ENCODE results near the gene KRTAP4-8.
"Not testable (repeated sequence)": the region's sequence is repeated elsewhere in the genome, so short reads cannot be mapped to it uniquely, and the experiment has no call there.

The KRTAP4-8 gene

DNA sequence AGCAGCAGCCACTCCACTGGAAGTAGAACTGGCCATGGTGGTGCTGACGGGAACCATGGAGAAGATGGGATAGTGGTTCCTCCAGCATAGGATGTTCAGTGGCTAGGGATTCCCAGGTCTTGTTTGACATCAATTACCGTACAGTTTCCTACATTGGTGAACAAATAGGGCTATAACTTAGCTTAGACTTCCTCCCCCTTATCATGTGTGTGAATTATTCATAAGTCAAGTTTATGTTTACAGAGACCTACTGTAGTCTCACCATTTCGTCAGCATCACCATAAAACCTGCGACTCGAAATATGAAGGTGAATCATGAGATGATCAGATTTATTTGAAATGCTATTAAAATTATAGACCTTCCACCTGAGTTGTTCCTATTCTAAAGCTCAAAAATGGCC lies 39.2 kb downstream of the KRTAP4-8 start:
- TF ChIP-seq, protein P1, sequence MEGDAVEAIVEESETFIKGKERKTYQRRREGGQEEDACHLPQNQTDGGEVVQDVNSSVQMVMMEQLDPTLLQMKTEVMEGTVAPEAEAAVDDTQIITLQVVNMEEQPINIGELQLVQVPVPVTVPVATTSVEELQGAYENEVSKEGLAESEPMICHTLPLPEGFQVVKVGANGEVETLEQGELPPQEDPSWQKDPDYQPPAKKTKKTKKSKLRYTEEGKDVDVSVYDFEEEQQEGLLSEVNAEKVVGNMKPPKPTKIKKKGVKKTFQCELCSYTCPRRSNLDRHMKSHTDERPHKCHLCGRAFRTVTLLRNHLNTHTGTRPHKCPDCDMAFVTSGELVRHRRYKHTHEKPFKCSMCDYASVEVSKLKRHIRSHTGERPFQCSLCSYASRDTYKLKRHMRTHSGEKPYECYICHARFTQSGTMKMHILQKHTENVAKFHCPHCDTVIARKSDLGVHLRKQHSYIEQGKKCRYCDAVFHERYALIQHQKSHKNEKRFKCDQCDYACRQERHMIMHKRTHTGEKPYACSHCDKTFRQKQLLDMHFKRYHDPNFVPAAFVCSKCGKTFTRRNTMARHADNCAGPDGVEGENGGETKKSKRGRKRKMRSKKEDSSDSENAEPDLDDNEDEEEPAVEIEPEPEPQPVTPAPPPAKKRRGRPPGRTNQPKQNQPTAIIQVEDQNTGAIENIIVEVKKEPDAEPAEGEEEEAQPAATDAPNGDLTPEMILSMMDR (IDR thresholded peaks at IDR 0.05; ENCODE audit: insufficient read depth, low read depth, low read length, missing control alignments), result no peak
- no peak overlapping the region for H3K4me3 ChIP-seq (ENCODE audit: low read length)
- DNase-seq (ENCODE audit: low read depth), result peak; percentile 24

DNA sequence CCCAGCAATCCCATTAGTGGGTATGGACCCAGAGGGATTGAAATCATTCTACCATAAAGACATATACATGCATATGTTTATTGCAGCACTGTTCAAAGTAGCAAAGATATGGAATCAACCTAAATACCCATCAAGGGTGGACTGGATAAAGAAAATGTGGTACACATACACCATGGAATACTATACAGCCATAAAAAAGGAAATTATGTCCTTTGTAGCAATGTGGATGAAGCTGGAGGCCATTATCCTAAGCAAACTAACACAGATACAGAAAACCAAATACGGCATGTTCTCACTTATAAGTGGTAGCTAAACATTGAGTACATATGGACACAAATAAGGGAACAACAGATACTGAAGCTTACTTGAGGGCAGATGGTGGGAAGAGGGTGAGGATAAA lies 40.4 kb downstream of the KRTAP4-8 start:
- no peak for DNase-seq (ENCODE audit: low read depth)
- TF ChIP-seq, protein P1 (IDR thresholded peaks at IDR 0.05; ENCODE audit: insufficient read depth, low read depth, low read length, missing control alignments), result no peak

DNA sequence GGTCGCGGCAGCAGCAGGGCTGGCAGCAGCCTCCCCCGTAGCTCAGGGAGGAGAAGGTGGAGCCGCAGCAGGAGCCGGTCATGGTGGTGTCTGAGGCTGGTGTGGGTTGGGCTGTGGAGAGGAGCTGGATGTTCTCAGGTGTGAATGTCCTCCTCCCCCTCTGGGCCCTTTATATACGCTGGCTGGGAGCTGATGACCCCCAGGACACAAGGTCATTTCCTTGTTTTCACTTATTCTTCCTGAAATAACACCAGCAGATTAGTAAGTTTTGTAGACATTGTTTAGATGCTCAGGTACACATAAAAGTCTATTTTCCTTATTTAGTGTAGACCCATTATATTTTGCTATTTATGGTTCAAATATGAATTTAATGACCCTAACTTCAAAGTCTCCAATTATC lies 42.8 kb downstream of the KRTAP4-8 start, which contains the start of gene KRTAP2-2:
Gene KRTAP2-2 (minus strand): TSS at position 101 of the 400 bp plus-strand sequence. CDS start 19 bp downstream, at position 82.
- DNase-seq (ENCODE audit: low read depth); H3K4me3 ChIP-seq (ENCODE audit: low read length): not testable (repeated sequence)

More for the DNA sequence above, 40.4 kb downstream of the KRTAP4-8 start:
- H3K4me3 ChIP-seq (ENCODE audit: low read length), result no peak overlapping the region

DNA sequence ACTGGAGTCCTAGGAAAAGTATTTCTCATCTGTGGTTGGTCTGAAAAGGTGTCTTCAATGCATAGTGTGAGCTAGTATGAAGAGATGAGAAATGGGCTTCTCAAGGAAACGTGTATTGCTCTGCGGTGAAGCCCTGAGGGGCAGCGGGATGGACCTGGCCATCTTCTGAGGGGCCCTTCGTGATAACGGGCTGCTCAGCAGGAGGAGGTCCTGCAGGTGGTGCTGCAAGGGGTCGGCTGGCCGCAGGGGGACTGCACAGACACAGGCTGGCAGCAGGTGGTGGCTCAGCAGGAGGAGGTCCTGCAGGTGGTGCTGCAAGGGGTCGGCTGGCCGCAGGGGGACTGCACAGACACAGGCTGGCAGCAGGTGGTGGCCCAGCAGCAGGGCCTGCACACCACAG lies 43.4 kb downstream of the KRTAP4-8 start:
- H3K4me3 ChIP-seq (ENCODE audit: low read length); DNase-seq (ENCODE audit: low read depth): not testable (repeated sequence)

DNA sequence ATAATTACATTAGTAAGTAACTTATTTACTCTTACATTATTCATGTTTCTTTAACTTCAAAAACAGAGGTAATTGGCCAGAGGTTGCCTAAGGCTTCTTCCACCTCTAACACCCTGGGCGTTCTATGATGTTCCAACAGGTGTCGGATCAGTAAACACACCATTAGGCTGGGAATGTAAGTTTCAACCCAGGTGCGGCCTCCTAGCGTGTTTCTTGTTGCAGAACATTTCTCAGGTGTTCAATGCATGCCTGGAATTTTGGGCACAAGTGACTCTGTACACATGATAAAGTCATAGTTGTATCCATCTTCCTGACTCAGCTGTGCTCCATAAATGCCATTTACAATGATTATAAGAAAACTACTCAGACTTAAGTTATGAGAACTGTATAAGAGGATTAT lies 43.9 kb downstream of the KRTAP4-8 start:
- TF ChIP-seq, protein P1 (IDR thresholded peaks at IDR 0.05; ENCODE audit: insufficient read depth, low read depth, low read length, missing control alignments), result no peak
- H3K4me3 ChIP-seq (ENCODE audit: low read length), result no peak overlapping the region
- no peak for DNase-seq (ENCODE audit: low read depth)

DNA sequence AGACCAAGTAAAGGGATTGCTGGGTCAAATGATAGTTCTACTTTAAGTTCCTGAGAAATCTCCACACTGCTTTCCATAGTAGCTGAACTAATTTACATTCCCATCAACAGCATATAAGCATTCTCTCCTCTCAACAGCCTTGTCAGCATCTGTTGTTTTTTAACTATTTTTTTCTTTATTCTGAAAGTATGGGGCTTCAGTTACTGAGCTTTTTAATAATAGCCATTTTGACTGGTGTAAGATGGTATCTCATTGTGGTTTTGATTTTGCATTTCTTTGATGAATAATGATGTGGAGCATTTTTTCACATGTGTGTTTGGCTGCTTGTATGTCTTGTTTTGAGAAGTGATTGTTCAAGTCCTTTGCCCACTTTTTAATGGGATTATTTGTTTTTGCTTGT lies 45.4 kb downstream of the KRTAP4-8 start:
- TF ChIP-seq, protein P1 (IDR thresholded peaks at IDR 0.05; ENCODE audit: insufficient read depth, low read depth, low read length, missing control alignments), result no peak
- DNase-seq (ENCODE audit: low read depth), result no peak
- H3K4me3 ChIP-seq (ENCODE audit: low read length), result no peak overlapping the region

DNA sequence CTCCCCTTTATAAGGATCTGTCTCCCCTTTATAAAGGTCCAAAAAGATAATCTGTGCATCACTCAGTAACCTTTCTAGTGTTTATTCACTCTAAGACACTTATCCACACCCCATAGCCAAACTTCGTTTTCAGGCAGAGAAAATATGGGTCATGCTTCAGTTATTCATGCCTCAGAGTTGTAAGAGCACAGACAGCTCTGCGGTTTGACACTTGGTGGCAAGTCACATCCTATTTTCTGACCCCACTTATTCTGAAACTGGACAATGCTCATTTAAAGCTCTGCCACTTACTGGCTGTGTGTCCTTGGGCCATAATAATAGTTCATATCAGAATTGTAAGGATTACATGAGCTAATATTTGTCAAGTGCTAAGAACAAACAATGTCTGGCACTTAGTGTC lies 48.8 kb downstream of the KRTAP4-8 start:
- peak; percentile 36 for DNase-seq (ENCODE audit: low read depth)
- TF ChIP-seq, protein P1 (IDR thresholded peaks at IDR 0.05; ENCODE audit: insufficient read depth, low read depth, low read length, missing control alignments), result no peak
- H3K4me3 ChIP-seq (ENCODE audit: low read length), result no peak overlapping the region

DNA sequence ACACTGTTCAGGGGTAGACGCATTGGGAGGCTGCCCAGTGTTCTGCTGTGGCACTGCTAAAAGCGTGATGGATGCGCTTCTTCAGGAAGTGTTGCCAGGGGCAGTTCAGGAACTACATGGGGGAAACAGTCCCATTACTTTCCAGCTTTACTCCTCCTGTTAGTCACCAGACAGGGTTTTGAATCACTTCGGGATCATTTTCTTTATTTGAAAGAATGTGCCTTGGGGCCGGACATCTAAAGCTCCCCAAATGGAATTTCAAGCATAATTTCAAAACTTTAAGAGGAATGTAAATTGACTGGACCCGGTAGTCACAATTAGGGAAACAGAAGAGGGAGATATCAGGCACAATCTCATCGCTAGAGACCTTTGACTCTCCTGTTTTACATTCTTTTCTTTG lies 49.5 kb downstream of the KRTAP4-8 start:
- H3K4me3 ChIP-seq (ENCODE audit: low read length), result no peak overlapping the region
- TF ChIP-seq, protein P1 (IDR thresholded peaks at IDR 0.05; ENCODE audit: insufficient read depth, low read depth, low read length, missing control alignments), result no peak
- peak; percentile 53 for DNase-seq (ENCODE audit: low read depth)
